A673 (cell line): ENCODE measurements around the gene RPIA.

ENCODE experiments used
- CTCF ChIP-seq: fragments of 300-800, 200-600 bp; sonication (generic); conservative IDR thresholded peaks from 2 replicates; pipeline ENCODE4 v1.5.1; 2017; ENCODE audit warnings: low read depth, mild to moderate bottlenecking, antibody characterized with exemption, low read length, moderate library complexity, mixed read lengths
- EZH2 ChIP-seq: fragments of 200-600 bp; sonication (generic); IDR thresholded peaks from 2 replicates; pipeline ENCODE4 v1.6.1; 2017; ENCODE audit warnings: borderline replicate concordance, low read depth, mild to moderate bottlenecking, mixed read lengths, antibody characterized with exemption, low read length; ENCODE audit not compliant: poor library complexity, severe bottlenecking

GRCh38 chr2:88656690-88657089, 34.8 kb upstream of the RPIA start:
- no peak for TF ChIP-seq CTCF
- TF ChIP-seq EZH2: no peak
